Ectodermal cell (in vitro differentiated cells): ENCODE measurements around the gene CHST11.

Source experiments
- H3K27ac ChIP-seq: 2 replicates; pipeline ENCODE4 v1.7.0; 2013; ENCODE audit warnings: mild to moderate bottlenecking, low read depth, low read length; ENCODE audit not compliant: insufficient read depth, poor library complexity, severe bottlenecking
- H3K27me3 ChIP-seq: 2 replicates; pipeline ENCODE4 v1.7.0; 2013; ENCODE audit warnings: mild to moderate bottlenecking, low read length; ENCODE audit not compliant: insufficient read depth, control insufficient read depth, poor library complexity, severe bottlenecking
- H3K36me3 ChIP-seq: one replicate; pipeline ENCODE4 v1.7.0; 2013; ENCODE audit warnings: low read length; ENCODE audit not compliant: control insufficient read depth, insufficient read depth
- H3K4me1 ChIP-seq: one replicate; pipeline ENCODE4 v1.7.0; 2013; ENCODE audit warnings: low read length; ENCODE audit not compliant: control insufficient read depth, insufficient read depth
- H3K4me3 ChIP-seq: 2 replicates; pipeline ENCODE4 v1.7.0; 2013; ENCODE audit warnings: low read depth, low read length, control low read depth; ENCODE audit not compliant: insufficient read depth
- H3K9me3 ChIP-seq: 2 replicates; pipeline ENCODE4 v1.7.0; 2013; ENCODE audit warnings: mild to moderate bottlenecking, low read length, moderate library complexity; ENCODE audit not compliant: control insufficient read depth
- WGBS, 2 experiments: methylation state at CpG; one replicate each; pipeline ENCODE4 v1.1.7; 2013; ENCODE audit warnings: missing lambda C conversion rate in 2 of 2; 5-methylcytosine and 5-hydroxymethylcytosine counted together

The CHST11 gene

GRCh38 chr12:104669851-104670337, 213.1 kb downstream of the CHST11 start:
- Histone ChIP-seq H3K9me3 (no peaks in the 10 kb centered on the region), H3K27ac (no peak overlapping the region), H3K4me1 (peaks cover 29% of the 10 kb centered on the region), H3K27me3 (no peaks in the 10 kb centered on the region), H3K4me3 (no peak overlapping the region), H3K36me3 (no peaks in the 10 kb centered on the region)
- WGBS, 2 experiments, result 90% methylated on average over 6 of the region's 6 CpGs

- no peak overlapping the region for H3K4me3 ChIP-seq
- 83 to 92% methylated on average over 6 of the region's 6 CpGs for WGBS, 2 experiments
- H3K4me1 ChIP-seq, result peaks cover 29% of the 10 kb centered on the region
- H3K9me3 ChIP-seq, result no peaks in the 10 kb centered on the region
- H3K27me3 ChIP-seq, result no peaks in the 10 kb centered on the region
- no peak overlapping the region for H3K27ac ChIP-seq
- H3K36me3 ChIP-seq, result no peaks in the 10 kb centered on the region
These were observed 214.0 kb downstream of the CHST11 start for GRCh38 chr12:104670439-104671408.

DNA sequence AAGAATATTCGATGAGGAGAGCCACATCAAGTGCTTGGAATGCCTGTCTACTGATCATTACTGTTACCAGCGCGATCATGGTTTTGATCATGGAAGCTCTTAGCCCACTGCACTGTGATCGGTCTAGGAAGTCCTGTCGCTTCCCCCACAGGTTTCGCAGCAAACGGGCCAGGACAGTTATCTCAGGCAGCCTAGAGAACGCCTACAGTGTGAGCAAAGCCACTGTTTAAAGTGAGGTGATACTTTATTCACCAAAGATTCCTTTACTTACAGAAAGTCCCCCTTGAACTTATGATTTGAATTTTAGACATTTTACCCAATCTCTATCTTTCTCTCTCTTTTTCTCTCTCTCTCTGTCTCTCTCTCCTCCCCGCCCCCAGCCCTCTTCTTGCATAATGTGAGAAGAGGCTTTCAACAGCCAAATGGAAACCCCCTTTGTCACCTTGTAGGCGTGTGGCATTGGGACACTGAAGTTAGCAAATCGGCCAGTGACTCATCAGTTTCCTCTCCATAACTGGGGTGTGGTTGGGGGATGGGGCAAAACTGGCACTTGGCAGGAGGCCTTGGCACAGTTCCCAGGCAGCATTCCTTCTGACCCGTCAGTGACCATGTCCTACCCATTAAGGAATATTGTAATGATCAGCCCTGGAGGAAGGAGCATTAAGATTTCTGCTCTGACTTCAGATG, 214.8 kb downstream of the CHST11 start:
- WGBS, 2 experiments, result 77 to 81% methylated on average over 12 of the region's 12 CpGs
- H3K27me3 ChIP-seq, result no peaks in the 10 kb centered on the region
- H3K27ac ChIP-seq, result no peak overlapping the region
- H3K9me3 ChIP-seq, result no peaks in the 10 kb centered on the region
- H3K36me3 ChIP-seq, result no peaks in the 10 kb centered on the region
- peaks cover 29% of the 10 kb centered on the region for H3K4me1 ChIP-seq
- no peak overlapping the region for H3K4me3 ChIP-seq

GRCh38 chr12:104672096-104672445, 215.3 kb downstream of the CHST11 start:
- Histone ChIP-seq H3K27me3 (no peaks in the 10 kb centered on the region), H3K4me1 (peaks cover 29% of the 10 kb centered on the region), H3K27ac (no peak overlapping the region), H3K36me3 (no peaks in the 10 kb centered on the region), H3K9me3 (no peaks in the 10 kb centered on the region), H3K4me3 (no peak overlapping the region)
- WGBS, 2 experiments, result 88 to 90% methylated on average over 8 of the region's 8 CpGs

- no peaks in the 10 kb centered on the region for H3K9me3 ChIP-seq
- H3K4me1 ChIP-seq, result peaks cover 29% of the 10 kb centered on the region
- H3K27me3 ChIP-seq, result no peaks in the 10 kb centered on the region
- H3K4me3 ChIP-seq, result no peak overlapping the region
- H3K36me3 ChIP-seq, result no peaks in the 10 kb centered on the region
- H3K27ac ChIP-seq, result no peak overlapping the region
- 92% methylated on average over 10 of the region's 10 CpGs for WGBS, 2 experiments
These were observed 215.9 kb downstream of the CHST11 start for GRCh38 chr12:104672501-104673265.

DNA sequence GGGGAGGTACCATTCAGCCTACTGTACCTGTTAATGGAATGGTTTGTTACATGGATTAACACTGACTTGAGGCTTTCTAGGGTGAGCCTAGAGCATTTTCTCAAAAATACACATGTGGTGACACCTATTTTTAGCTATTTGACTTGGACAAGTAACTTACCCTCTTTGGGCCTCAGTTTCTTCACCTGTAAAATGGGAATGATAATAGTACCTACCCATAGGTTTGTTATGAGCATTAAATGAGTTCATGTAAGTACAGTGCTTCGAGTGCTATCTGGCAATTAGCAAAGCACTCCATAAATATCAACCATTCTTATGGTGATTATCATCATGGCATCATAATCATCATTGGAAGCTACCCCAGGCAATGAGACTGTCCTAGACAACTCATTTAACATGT, 216.5 kb downstream of the CHST11 start:
- WGBS, 2 experiments, result 100% methylated on average over 1 of the region's 1 CpG
- H3K27me3 ChIP-seq, result no peaks in the 10 kb centered on the region
- H3K4me3 ChIP-seq, result no peak overlapping the region
- no peaks in the 10 kb centered on the region for H3K36me3 ChIP-seq
- H3K27ac ChIP-seq, result no peak overlapping the region
- peaks cover 28% of the 10 kb centered on the region for H3K4me1 ChIP-seq
- H3K9me3 ChIP-seq, result no peaks in the 10 kb centered on the region

- WGBS, 2 experiments, result 89 to 90% methylated on average over 15 of the region's 15 CpGs
- Histone ChIP-seq H3K9me3 (no peaks in the 10 kb centered on the region), H3K36me3 (no peaks in the 10 kb centered on the region), H3K4me1 (peaks cover 22% of the 10 kb centered on the region), H3K27ac (no peak overlapping the region), H3K27me3 (no peaks in the 10 kb centered on the region), H3K4me3 (no peak overlapping the region)
These were observed 217.1 kb downstream of the CHST11 start for GRCh38 chr12:104673696-104674482.

GRCh38 chr12:104676636-104677035, 219.9 kb downstream of the CHST11 start:
- Histone ChIP-seq H3K27me3 (no peaks in the 10 kb centered on the region), H3K4me3 (no peak overlapping the region), H3K9me3 (no peaks in the 10 kb centered on the region), H3K36me3 (no peaks in the 10 kb centered on the region), H3K4me1 (peaks cover 6% of the 10 kb centered on the region), H3K27ac (no peak overlapping the region)
- WGBS, 2 experiments, result 78 to 85% methylated on average over 6 to 8 of the region's 8 CpGs

- H3K4me3 ChIP-seq, result no peak overlapping the region
- H3K4me1 ChIP-seq, result no peaks in the 10 kb centered on the region
- no peaks in the 10 kb centered on the region for H3K36me3 ChIP-seq
- H3K27me3 ChIP-seq, result no peaks in the 10 kb centered on the region
- no peaks in the 10 kb centered on the region for H3K9me3 ChIP-seq
- H3K27ac ChIP-seq, result no peak overlapping the region
- WGBS, 2 experiments, result 95 to 98% methylated on average over 5 of the region's 5 CpGs
These were observed 220.8 kb downstream of the CHST11 start for GRCh38 chr12:104677441-104678089.
